ENCODE measurements around the gene NEK6.

DNA sequence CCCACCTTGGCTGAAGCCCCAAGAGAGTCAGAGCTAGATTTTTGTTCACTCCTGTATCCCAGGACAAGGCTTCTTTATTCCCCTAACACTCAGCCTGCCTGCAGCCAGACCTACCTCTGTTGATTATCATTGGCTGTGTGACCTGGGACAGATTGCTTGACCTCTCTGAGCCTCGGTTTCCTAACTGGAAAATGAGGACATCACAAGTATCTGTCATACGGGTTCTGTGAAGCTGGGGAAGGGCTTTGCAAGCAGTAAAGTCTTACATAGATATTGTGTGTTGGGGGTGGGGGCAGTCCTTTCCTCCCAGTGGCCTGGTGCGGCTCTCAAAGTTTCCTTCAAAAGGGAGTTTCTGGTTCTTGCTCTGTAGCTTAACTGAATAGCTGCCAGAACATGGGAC lies 2.5 kb upstream of the NEK6 start:
- TF ChIP-seq, protein P1, sequence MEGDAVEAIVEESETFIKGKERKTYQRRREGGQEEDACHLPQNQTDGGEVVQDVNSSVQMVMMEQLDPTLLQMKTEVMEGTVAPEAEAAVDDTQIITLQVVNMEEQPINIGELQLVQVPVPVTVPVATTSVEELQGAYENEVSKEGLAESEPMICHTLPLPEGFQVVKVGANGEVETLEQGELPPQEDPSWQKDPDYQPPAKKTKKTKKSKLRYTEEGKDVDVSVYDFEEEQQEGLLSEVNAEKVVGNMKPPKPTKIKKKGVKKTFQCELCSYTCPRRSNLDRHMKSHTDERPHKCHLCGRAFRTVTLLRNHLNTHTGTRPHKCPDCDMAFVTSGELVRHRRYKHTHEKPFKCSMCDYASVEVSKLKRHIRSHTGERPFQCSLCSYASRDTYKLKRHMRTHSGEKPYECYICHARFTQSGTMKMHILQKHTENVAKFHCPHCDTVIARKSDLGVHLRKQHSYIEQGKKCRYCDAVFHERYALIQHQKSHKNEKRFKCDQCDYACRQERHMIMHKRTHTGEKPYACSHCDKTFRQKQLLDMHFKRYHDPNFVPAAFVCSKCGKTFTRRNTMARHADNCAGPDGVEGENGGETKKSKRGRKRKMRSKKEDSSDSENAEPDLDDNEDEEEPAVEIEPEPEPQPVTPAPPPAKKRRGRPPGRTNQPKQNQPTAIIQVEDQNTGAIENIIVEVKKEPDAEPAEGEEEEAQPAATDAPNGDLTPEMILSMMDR (IDR thresholded peaks at IDR 0.05; ENCODE audit: insufficient read depth, low read length), result no peak
- TF ChIP-seq POLR2AphosphoS5 (IDR thresholded peaks at IDR 0.05; ENCODE audit: low read depth) (no peak), SPI1 (IDR thresholded peaks at IDR 0.05; ENCODE audit: borderline replicate concordance, low read depth) (no peak)
